Amniotic stem cell (primary cell): ENCODE measurements around the gene TMEM187.
"Not testable (repeated sequence)": the region's sequence is repeated elsewhere in the genome, so short reads cannot be mapped to it uniquely, and the experiment has no call there.

Experiments used
- DNase-seq: peaks from one replicate; lab custom pipeline; 2025; lab: John Stamatoyannopoulos, UW

TMEM187 gene

DNA sequence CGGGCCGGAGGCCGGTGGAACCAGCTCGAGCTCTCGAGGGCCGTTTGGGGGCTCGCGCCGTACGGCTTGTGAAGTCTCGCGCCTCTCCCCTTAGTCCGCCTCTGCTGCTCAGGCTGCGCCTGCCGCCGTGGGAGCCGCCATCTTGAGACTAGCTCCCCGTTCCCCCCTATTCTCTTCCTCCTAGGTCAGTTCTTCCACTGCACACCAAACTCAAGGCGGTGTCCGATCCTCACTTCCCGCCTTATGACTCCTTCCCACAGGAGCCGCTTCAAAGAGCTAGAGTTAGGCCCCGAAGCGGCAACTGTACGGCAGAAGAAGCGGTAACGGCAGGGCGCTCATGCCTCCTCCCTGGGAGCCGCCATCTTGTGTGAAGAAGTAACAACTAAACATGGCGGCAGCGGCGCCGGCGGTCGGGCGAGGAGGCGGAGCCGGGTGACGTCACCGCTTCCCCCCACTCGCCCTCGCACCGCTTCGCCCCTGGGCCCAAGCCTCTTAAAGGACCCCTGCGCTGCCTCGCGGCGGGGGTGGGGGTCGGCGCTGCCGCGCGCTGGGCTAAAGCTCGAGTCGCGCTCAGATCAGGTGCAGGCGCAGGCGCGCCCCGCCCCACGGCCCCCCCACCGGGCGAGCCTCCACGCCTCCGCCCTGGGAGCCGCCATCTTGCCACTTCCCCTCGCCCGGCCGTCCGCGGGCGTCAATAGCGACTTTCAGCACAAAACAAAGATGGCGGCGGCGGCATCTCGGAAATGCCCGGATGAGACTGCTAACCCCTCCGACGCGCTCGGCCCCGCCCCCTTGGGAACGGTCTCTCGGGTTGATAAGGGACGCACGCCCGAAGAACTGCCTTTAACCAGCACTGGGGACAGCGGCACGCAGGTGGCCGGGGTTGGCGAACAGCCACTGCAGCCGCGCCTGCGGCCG, 845 bp upstream of the TMEM187 start, which contains the start of gene HCFC1:
Gene HCFC1, minus strand, starts transcription at position 369 of the 918 bp plus-strand sequence. CDS start 978 bp downstream, outside the sequence.
- peak; percentile 61 for DNase-seq

DNA sequence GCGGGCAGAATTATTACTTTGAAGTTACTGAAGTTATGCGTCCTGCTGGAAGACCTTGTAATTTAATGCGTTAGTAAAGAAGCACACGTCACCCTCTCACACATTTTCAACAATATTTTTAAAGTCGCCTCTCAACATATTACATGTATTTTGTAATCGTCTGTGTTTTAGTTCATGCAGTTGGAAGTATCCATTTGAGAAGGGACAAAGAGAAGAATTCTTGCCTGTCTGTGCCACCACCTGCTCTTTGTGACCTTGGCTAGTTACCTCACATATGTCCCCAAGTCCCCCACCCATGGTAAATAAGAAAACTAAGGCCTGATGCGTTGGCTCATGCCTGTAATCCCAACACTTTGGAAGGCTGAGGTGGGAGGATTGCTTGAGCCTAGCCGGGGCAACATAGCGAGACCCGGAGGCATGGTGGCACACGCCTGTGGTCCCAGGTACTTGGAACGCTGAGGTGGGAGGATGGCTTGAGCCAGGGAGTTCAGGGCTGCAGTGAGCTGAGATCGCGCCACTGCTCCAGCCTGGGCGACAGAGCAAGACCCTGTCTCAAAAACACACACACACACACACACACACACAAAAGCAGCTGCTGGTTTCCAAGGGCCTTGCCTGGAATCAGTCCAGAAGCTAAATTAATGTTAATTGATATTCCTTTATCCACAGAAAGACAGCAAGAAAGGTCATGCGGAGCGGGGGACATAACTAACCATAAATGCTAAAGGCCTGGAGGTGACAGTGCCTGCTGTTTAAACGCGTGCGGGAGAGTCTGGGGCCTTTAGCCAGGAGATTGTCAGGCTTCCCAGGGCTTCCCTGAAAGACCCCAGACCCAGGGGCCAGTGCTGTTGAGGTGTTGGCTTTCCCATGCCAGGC, 811 bp downstream of the TMEM187 start:
- no peak for DNase-seq

DNA sequence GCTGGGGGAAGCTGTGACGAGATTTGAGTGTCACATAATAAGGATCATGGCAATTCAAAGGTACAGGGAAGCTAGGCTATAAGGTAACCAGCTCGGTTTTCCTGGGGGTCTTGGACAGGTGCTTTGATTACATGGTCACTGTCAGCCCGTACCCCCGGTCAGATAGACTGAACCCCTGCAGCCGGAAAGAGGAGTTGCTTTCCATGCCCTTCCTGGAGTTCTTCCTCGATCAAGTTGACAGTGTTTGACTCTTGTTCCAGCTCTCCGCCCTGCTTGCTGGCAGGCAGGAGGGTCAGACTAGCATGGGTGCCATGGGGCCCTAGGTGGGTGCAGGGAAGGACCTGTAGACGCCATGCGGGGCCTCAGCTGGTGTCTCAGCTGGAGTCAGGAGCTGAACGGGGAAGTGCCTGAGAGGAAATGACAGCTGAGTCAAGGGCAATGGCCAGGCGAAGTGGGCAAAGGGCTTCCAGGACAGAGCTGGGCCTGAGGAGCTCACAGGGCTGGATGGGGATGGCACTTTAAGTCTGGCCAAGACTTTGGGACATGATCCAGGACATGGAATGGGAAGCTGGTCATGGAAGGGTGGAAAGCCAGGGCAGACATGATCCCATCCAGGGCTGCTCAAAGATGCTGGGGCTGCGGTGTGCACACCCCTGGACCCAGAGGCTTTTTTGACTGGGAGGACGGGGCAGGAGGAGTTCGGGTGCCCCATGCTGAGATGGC, 1.6 kb downstream of the TMEM187 start:
- DNase-seq: no peak

DNA sequence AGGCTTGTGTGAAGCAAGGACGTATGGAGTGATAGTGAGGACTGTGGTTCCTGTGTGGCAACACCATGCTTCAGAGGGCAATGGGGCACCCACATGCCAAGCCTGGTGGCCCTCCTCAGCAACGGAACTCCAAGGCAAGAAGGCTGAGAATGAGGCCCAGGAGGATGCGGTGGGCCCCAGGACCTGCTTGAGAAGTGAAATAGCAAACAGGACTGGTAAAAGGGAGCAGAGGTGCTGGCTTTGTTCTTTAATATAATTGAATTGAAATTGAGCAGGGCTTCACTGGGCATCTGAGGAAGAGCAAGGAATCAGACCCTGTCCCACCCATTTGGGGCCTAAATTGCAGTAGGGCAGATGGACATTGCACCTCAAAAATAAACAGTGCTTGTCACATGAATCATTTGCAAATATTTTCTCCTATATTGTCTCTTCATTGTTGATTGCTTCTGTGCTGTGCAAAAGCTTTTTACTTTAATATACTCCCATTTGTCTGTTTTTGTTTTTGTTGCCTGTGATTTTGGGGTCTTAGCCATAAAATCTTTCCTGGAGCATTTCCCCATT, 2.3 kb downstream of the TMEM187 start:
- DNase-seq: no peak

DNA sequence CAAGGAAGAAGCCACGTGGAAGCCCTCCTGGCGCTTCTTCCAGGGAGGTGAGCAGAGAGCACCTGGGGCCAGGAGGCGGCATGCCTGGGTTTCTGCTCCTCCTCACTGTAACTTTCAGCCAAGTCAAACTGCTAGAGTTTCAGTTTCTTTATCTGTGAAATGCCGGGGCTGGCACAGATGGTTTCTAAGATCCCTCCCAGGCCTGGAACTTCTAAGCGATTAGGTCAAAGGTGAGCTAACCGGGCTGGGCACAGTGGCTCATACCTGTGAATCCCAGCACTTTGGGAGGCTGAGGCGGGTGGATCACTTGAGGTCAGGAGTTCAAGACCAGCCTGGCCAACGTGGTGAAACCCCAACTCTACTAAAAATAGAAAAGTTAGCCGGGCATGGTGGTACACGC, 7.8 kb downstream of the TMEM187 start:
- DNase-seq: not testable (repeated sequence)

DNA sequence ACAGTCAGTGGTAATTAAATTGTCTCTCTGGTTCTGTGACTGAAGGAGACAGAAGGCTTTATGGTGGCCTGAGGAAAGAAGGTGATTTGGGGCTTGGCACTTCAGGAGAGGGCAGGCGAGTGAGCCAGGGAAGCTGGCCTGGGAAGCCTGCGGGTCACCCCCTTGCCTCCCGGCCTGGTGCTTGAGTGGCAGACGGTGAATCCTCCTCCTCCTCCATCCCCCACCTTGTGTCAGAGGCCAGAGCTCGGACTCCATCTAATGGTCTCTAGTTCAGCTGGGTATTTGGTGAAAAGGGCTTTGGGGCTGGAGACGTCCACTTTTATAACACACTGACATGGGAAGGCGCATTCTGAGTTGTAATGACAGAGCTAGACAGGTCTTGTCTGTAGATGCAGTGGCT, 8.7 kb downstream of the TMEM187 start:
- DNase-seq: no peak

DNA sequence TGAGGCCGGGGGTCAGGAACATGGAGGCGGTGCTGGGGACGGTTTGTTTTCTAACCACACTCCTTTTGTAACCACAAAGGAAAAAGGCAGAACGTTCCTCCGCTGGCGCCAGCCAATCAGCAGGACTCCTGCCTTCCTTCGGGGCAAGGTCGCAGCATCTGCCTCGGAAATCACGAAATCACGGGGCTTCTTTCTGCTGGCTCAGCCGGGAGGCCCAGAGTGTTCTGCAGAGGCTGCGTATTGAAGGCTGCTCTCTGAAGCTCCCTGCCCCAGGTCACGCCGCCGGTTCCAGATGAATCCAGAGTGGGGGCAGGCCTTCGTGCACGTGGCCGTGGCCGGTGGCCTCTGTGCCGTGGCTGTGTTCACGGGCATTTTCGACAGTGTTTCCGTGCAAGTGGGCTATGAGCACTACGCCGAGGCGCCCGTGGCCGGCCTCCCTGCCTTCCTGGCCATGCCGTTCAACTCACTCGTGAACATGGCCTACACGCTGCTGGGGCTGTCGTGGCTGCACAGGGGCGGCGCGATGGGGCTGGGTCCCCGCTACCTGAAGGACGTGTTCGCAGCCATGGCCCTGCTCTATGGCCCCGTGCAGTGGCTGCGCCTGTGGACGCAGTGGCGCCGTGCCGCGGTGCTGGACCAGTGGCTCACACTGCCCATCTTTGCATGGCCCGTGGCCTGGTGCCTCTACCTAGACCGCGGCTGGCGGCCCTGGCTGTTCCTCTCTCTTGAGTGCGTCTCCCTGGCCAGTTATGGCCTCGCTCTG, 9.4 kb downstream of the TMEM187 start:
- no peak for DNase-seq

DNA sequence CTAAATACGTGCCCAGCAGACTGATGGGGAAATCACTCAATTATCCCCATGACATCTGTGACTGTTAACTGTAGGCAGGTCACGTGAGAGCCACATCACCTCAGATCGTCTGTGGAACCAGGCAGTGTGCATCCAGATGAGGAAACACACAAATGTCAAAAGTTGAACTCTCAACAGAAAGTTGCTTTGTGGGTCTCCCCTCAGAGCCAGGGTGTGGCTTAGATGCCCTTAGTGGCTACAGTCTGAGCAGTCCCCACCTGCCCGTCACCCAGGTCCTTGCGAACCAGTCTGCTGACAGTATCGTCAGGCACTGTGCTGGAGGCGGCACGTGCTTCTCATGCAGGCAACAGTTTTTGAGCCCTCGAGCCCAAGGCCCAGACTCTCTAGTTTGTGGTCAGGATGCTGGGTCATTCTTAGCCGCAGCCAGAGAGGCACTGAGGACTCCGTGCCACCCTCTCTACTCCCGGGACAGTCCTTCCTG, 10.8 kb downstream of the TMEM187 start:
- DNase-seq: no peak

DNA sequence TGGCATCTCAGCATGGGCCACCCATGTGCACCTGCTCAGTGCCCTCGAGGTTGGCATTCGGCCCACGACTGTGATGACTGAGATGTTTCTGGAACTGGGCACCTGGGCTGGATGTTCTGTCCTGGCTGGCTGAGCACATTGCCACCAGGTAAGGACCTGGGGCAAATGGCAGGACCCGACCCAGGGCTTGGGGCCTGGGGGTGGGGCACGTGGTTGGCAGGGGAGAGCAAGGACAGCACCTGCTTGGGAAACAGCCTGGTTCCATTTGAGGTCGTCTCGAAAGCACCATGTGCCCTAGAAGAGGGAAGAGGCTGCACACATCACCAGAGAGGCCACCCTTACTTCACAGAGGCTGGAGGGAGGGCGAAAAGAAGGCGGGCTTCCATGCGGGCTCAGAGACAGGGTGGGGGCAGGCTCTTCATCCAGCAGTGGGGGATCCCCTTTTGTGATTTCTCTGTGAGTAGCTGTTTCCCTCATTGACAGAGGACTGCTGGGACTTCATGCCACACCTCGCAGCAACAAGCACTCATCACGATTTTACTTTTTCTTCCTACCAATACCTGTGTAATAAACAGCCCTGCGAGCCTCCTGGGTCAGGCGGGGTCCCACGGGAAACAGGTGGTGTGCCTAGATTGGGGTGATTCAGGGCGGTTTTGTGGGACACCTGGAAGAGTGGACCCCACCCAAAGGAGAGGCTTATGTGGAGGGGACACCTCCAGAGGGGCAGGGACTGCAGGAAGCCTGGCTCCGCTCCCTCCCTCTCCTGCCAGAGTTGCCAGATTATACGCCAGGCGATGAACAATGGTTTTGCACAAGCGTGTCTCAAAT, 12.0 kb downstream of the TMEM187 start:
- no peak for DNase-seq

DNA sequence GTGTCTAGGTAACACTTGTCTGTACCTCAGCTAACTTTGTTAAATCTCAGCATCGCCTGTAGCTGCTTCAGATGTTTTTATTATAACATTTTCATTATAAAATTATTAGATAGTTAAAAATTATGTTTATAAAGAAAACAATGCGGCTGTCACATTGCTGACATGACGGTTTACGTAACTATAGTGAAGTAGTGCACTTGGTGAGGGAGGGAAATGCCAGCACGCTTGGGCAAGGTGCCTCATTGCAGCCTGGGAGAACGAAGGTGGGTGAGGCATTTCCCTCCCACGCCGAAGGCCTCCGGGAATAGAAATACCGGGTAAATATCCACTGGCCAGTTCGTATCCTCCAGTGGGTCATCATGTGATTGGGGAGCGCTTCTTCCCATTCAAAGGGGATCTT, 15.9 kb downstream of the TMEM187 start:
- DNase-seq: no peak

DNA sequence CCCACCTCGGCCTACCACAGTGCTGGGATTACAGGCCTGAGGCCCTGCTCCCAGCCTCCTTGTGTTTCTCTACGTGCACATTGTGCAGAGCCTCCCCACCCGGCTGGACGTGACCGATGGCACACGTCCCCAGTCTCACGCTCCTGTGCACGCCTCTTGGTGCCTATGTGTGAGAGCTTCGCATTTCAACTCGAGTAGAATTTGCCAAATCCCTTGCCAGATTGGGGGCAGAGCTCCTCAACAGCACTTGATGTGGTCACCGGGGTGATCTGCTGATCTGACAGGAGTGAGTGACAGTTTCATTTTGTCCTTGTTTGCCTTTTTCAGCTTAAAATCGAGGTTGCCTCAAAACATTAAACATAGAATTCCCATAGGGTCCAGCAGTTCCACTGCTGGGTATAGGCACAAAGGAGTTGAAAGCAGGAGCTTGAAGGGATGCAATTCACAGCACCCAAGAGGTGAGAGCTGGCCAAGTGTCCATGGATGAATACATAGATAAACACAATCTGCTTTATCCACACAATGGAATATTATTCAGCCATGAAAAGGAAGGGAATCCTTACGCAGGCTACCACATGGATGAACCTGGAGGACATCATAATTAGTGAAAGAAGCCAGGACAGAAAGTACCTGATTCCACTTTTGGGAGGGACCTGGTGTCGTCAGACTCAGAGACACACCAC, 17.6 kb downstream of the TMEM187 start:
- DNase-seq: no peak

DNA sequence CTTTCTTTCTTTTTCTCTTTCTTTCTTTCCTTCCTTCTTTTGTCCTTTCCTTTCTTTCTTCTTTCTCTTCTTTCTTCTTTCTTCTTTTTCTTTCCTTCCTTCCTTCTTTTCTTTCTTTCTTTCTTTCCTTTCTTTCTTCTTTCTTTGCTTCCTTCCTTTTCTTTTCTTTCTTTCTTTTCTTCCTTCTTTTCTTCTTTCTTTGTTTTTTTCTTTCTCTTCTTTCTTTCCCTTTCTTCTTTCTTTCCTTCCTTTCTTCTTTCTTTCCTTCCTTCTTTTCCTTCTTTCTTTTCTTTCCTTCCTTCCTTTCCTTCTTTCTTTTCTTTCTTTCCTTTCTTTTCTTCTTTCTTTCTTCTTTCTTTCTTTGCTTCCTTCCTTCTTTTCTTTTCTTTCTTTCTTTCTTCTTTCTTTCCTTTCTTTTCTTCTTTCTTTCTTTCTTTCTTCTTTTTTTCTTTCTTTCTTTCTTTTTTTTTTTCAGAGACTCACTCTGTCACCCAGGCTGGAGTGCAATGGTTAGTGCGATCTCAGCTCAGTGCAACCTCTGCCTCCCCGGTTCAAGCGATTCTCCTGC, 18.5 kb downstream of the TMEM187 start:
- no peak for DNase-seq

DNA sequence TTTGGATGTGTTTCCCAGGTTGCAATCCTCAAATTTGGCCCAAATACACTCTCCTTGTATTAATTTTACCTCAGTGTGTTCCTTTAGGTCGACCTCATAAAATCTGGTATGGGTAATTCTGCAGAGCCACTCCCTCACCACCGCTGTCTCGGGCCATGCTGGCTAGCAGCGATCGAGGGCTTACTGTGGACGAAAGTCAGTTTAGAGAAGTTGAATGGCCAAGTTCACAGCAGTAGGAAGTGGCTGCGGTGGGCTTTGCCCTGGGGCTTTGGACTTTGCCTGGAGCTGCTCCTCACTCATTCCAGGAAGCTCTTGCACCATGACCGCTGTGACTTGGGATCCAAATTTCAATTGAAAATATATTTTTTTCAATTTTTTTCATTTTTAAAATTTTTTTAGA, 19.6 kb downstream of the TMEM187 start:
- no peak for DNase-seq

DNA sequence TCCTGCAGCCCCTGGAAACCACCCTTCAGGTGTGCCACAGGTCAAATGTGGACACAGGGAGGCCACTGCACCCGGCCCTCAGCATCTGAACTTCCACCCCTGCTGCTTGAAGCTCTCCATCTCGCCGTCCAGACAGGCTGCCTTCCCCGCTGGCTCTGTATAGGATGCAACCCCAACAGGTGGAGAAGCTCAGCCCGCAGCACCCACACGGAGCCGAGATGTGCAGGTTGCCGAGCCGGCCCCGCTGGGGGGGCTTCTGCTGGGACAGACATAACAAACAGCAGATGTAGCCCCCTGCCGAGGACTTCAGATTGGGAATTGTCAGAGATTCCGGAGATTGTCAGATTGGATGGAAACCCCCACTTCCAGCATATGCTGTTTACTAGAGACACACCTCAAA, 20.5 kb downstream of the TMEM187 start:
- DNase-seq: no peak

DNA sequence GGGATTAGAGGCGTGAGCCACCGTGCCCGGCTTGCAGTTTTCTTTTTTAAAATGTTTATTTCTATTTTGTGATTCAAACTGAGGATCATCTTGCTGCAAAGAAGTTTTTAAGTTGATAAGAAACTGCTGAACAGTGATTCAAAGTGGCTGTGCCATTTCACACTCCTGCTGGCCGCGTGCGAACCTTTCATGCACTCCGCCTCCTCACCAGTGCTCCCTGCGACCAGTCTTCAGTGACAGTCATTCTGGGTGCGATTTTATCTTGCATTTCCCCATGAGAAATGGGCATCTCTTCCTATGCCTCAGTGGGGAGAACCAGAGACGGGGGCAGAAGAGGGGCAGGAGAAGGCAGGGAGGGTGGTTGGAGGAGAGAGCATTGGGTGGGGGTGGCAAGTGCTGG, 21.4 kb downstream of the TMEM187 start:
- no peak for DNase-seq

DNA sequence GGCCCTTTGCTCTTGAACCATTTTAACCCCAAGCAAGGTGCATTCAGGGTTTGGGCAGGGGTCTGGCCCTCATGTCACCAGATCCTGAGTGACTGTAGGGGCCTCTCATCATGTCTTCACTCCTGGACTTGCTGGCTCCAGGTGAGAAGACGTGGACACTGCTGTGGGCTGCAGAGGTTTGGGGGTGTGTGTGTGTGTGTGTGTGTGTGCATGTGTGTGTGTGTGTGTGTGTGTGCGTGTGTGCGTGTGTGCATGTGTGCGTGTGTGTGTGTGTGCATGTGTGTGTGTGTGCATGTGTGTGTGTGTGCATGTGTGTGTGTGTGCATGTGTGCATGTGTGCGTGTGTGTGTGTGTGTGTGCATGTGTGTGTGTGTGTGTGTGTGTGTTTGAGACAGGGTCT, 21.8 kb downstream of the TMEM187 start:
- not testable (repeated sequence) for DNase-seq

DNA sequence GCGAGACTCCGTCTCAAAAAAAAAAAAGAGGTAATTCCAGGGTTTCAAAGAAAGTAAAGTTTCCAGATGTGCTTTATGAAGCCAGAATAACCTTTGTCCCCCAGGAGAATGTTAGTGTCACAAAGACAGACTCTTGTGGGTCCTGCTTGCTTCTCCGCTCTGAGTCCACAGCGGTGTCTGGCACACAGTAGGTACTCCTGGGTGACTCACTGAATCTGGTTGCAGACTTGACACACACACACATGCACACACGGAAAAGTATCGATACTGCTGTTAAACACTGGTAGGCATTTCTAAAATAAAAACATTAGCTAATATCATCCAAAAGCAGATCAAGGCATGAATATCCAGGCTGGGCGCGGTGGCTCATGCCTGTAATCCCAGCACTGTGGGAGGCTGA, 22.9 kb downstream of the TMEM187 start:
- DNase-seq: no peak

DNA sequence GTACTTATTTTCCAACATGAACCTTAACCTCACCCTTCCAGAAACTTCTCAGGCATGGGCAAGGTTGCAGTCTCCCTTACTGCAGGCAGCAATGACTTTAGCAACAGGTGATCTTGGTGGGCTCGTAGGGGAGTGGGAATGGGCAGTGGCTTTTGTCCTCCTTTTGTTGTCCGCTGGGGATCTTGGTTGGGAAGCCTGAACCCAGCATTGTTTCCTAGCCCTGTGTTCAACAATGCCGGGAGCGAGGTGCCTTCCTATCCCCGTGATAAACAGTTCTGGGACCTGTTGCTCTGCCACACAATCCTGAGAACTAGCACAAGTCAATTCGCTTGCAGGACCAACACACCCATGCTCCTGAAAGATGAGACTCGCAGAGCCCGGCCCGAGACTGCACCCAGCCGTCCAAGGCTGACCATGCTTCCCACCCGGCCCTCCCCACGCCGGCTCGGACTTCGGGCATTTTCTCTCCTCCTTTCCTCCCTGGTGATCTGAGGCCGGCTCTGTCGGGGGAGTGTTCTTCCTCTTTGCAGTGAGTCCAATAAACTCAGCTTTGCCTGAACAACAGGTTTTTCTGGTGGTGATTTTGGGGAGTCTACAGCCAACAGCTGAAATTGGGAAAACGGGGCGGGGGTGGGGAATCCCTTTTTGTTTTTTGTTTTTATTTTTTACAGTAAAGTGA, 26.9 kb downstream of the TMEM187 start:
- no peak for DNase-seq

DNA sequence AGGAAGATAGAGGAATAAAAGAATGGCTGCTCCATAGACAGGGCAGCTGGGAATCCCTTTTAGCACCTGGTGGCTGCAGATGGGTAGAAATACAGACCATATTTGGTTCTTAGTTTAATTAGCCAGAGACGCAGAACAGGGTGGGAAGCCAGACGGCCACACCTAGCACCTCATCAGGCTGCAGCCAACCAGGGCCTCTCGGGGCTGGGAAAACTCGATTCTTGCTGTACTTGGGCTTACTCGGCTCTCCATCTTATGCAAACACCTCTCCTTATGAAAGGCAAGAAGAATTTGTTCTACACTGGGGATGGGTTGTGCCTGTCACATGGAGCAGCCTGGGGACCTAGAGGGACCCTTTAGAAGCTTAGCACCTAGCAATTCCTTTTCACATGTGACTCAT, 27.5 kb downstream of the TMEM187 start:
- no peak for DNase-seq
